ENCODE results near the gene TRPM3.
A peak's percentile ranks its signal among the peaks of the same experiment; 100 is the strongest.

Gene TRPM3

GRCh38 chr9:70749066-70749465 is 372.4 kb downstream of the TRPM3 start:
- peaks cover 17% of the 10 kb centered on the region for H3K4me1 ChIP-seq (ENCODE audit: control insufficient read depth, insufficient read depth, low read length)
- H3K36me3 ChIP-seq (ENCODE audit: control insufficient read depth in 2 of 2, insufficient read depth in 1 of 2, low read length in 2 of 2) = no peaks in the 10 kb centered on the region
- no peak for TF ChIP-seq ZNF24 (tag by site-specific recombination; IDR thresholded peaks at IDR 0.05)
- no peak overlapping the region for H3K27ac ChIP-seq (ENCODE audit: extremely low read depth, low read depth, low read length)
- CTCF ChIA-PET = no interaction called here
- POLR2A ChIA-PET = no interaction called here
- no peak overlapping the region for H3K4me3 ChIP-seq (ENCODE audit: low read depth, low read length)
- no peaks in the 10 kb centered on the region for H3K9me3 ChIP-seq (ENCODE audit: control insufficient read depth, insufficient read depth, low read depth, low read length)

- POLR2A ChIA-PET = interaction anchor here (1.6 kb wide), 1 partner anchor 14 kb away, joined by 4 read pairs; no protein-coding TSS in a partner anchor
- no peak overlapping the region for H3K4me3 ChIP-seq (ENCODE audit: low read depth, low read length)
- no peaks in the 10 kb centered on the region for H3K9me3 ChIP-seq (ENCODE audit: control insufficient read depth, insufficient read depth, low read depth, low read length)
- H3K36me3 ChIP-seq (ENCODE audit: control insufficient read depth in 2 of 2, insufficient read depth in 1 of 2, low read length in 2 of 2) = no peaks in the 10 kb centered on the region
- H3K27ac ChIP-seq (ENCODE audit: extremely low read depth, low read depth, low read length) = peak overlapping the region; percentile 72
- CTCF ChIA-PET = no interaction called here
- peaks cover 17% of the 10 kb centered on the region for H3K4me1 ChIP-seq (ENCODE audit: control insufficient read depth, insufficient read depth, low read length)
- TF ChIP-seq ZNF266 (tag by site-specific recombination; IDR thresholded peaks at IDR 0.05; ENCODE audit: low read depth) (no peak), ZNF398 (tag by site-specific recombination; IDR thresholded peaks at IDR 0.05) (no peak), ZNF580 (tag by site-specific recombination; IDR thresholded peaks at IDR 0.05) (0 out of 2 replicates have a peak, but pooled peaks have one; percentile 47), ZNF423 (tag by site-specific recombination; IDR thresholded peaks at IDR 0.05) (no peak), ZBTB10 (tag by site-specific recombination; IDR thresholded peaks at IDR 0.05) (no peak), ZNF777 (tag by site-specific recombination; IDR thresholded peaks at IDR 0.05; ENCODE audit: borderline replicate concordance) (no peak), ZNF221 (tag by site-specific recombination; IDR thresholded peaks at IDR 0.05; ENCODE audit: borderline replicate concordance) (no peak), ZSCAN18 (tag by site-specific recombination; IDR thresholded peaks at IDR 0.05) (no peak), KLF16 (tag by site-specific recombination; IDR thresholded peaks at IDR 0.05) (no peak), ZNF24 (tag by site-specific recombination; IDR thresholded peaks at IDR 0.05) (0 out of 2 replicates have a peak, but pooled peaks have one; percentile 11), PATZ1 (tag by site-specific recombination; IDR thresholded peaks at IDR 0.05) (no peak), ZSCAN30 (tag by site-specific recombination; IDR thresholded peaks at IDR 0.05) (peak; percentile 18; the same call in 1 of the 2 replicates), ZNF530 (tag by site-specific recombination; IDR thresholded peaks at IDR 0.05; ENCODE audit: low read depth) (no peak), ZNF843 (tag by site-specific recombination; IDR thresholded peaks at IDR 0.05) (peak; percentile 71; the same call in 1 of the 2 replicates), WT1 (tag by site-specific recombination; IDR thresholded peaks at IDR 0.05) (peak; percentile 13; the same call in 1 of the 2 replicates), ZNF19 (tag by site-specific recombination; IDR thresholded peaks at IDR 0.05; ENCODE audit: low read depth) (no peak), ZNF596 (tag by site-specific recombination; IDR thresholded peaks at IDR 0.05) (no peak), ZIC2 (tag by site-specific recombination; IDR thresholded peaks at IDR 0.05) (peak; percentile 36; the same call in 1 of the 2 replicates), ZBTB6 (tag by site-specific recombination; IDR thresholded peaks at IDR 0.05) (no peak), ZBTB44 (tag by site-specific recombination; IDR thresholded peaks at IDR 0.05) (no peak; the same call in 1 of the 2 replicates), PRDM1 (tag by site-specific recombination; IDR thresholded peaks at IDR 0.05) (no peak), ZFHX2 (tag by site-specific recombination; conservative IDR thresholded peaks at IDR 0.05) (no peak), ZNF202 (tag by site-specific recombination; IDR thresholded peaks at IDR 0.05; ENCODE audit: borderline replicate concordance) (no peak)
These were observed 374.1 kb downstream of the TRPM3 start for GRCh38 chr9:70747261-70747718.
